DND-41 (cell line): ENCODE data around the gene ABHD16B.

ENCODE experiments used
- CTCF ChIP-seq: IDR thresholded peaks from 2 replicates; pipeline ENCODE4 v1.5.1; 2012; ENCODE audit warnings: borderline replicate concordance, low read length, moderate library complexity, mild to moderate bottlenecking; ENCODE audit not compliant: poor library complexity, severe bottlenecking; ENCODE audit errors: extremely low read depth
- EZH2 ChIP-seq: IDR thresholded peaks from 3 replicates; pipeline ENCODE4 v1.6.1; 2012; ENCODE audit warnings: borderline replicate concordance, low read depth, mild to moderate bottlenecking, moderate library complexity, low read length, inconsistent platforms; ENCODE audit not compliant: severe bottlenecking

DNA sequence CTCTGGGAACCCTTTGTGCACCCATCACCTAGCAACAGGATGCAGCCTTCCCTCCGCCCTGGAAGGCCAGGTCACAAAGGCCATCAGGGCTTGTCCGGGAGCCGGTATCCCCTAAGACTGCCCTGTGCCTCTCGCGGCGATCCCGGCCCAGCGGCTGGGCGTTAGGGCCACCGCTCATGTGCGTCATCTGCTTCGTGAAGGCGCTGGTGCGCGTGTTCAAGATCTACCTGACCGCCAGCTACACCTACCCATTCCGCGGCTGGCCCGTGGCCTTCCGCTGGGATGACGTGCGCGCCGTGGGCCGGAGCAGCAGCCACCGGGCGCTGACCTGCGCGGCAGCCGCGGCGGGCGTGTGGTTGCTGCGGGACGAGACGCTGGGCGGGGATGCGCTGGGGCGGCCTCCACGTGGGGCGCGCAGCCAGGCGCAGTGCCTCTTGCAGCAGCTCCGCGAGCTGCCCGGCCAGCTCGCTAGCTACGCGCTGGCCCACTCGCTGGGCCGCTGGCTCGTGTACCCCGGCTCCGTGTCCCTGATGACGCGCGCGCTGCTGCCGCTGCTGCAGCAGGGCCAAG is at the start of gene ABHD16B:
- no peak for TF ChIP-seq CTCF
- TF ChIP-seq EZH2 = no peak
